ELF-1 (cell line): ENCODE measurements around the gene NECTIN3.

Experiments
- DNase-seq: peaks from one replicate; pipeline ENCODE4 v3.0.0-alpha.2; 2016; ENCODE audit warnings: low read depth, low spot score

The NECTIN3 gene, protein sequence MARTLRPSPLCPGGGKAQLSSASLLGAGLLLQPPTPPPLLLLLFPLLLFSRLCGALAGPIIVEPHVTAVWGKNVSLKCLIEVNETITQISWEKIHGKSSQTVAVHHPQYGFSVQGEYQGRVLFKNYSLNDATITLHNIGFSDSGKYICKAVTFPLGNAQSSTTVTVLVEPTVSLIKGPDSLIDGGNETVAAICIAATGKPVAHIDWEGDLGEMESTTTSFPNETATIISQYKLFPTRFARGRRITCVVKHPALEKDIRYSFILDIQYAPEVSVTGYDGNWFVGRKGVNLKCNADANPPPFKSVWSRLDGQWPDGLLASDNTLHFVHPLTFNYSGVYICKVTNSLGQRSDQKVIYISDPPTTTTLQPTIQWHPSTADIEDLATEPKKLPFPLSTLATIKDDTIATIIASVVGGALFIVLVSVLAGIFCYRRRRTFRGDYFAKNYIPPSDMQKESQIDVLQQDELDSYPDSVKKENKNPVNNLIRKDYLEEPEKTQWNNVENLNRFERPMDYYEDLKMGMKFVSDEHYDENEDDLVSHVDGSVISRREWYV

DNA sequence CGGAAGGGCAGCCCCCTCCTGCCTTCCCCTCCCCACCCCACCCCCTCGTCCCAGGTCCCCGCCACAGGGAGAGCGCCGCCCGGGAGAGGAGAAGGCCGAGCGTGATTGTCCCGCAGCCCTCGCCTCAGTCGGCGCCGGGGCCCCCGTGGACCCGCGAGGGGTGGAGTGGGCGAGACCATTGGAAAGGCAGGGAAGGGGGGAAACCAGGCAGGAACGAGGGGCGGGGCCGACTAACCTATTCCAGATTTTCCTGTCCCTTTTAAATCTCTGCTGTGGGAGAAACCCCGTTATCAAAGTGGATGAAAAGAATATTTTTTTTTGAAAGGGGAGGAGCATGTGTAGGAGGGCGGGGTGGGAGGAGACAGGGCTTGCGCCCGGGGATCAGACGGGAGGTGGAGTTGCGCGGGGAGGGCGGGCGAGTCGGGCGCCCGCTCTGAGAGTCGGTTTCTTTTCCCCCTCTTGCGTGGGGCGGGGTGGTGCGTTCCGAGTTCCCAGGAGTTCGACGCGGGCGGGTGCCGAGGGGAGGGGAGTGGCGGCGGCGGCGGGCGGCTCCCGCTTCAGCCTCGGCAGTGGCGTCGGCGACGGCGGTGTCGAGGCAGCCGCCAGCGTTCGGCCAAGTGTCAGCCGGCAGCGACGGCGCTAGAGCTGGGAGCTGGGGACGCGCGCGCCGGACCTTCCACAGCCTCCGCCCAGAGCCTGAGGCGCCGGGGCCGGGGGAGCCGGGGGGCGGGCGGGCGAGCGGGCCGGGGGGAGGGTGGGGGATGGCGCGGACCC is at the start of gene NECTIN3:
Gene NECTIN3 (plus strand): TSS at position 560 of the 774 bp plus-strand sequence. CDS start 202 bp downstream, at position 762.
- DNase-seq = peak; percentile 92

DNA sequence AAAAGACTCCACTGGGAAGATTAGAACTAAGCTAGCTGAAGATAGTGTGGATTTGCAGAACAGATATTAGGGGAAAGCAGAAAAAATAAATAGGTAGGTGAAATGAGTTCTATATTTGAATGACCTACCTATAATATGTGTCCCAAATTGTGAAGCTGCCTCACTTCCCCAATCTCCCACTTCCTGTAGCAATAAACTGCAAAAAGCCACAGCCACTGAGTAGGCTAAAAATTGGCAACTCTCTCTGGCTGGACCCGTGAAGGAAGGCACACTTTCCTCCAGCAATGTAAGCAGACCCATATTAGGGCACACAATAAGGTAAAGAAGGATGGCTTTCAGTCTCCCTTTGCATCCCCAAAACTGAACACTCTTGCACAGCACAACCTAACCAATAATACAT is 43.7 kb upstream of the NECTIN3 start:
- no peak for DNase-seq

DNA sequence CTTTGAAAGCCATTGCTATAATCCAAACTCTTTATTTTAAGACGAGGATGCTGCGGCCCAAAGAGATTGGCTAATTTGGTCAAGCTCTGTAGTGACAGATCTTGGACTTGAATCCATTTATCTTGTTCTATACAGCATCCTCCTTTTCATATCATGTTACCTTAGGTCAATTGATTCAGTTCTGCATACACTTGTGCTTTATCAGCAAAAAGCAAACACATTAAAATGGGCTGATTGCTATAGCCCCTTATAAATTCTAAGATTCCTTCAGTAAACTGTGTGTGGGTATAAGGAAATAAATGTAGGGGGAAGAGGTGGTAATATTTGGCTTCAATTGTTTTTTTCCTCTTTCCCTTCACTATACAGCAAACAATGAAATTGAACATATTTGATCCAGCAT is 40.1 kb upstream of the NECTIN3 start:
- no peak for DNase-seq

DNA sequence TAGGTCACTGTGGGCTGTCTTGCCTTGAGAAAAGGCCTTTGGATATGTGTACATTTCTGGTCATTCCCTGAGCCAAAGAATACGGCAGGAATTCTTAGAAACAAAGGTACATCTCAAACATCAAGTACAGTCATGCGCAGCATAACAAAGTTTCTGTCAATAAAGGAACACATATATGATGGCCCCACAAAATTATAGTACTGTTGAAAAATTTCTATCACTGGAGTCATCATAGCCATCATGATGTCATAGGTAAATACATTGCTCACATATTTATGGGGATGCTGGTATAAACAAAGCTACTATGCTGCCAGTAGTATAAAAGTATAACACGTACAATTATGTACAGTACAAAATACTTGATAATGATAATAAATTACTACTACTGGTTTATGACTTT is 38.9 kb upstream of the NECTIN3 start:
- no peak for DNase-seq

GRCh38 chr3:111033470-111034050 is 38.1 kb upstream of the NECTIN3 start:
- no peak for DNase-seq

- no peak for DNase-seq
Observed at GRCh38 chr3:111035316-111035715, 36.3 kb upstream of the NECTIN3 start.

GRCh38 chr3:111035902-111036301 is 35.7 kb upstream of the NECTIN3 start:
- DNase-seq = no peak

- no peak for DNase-seq
Observed at GRCh38 chr3:111040959-111041358, 30.7 kb upstream of the NECTIN3 start.

GRCh38 chr3:111045564-111045963 is 26.1 kb upstream of the NECTIN3 start:
- no peak for DNase-seq

DNA sequence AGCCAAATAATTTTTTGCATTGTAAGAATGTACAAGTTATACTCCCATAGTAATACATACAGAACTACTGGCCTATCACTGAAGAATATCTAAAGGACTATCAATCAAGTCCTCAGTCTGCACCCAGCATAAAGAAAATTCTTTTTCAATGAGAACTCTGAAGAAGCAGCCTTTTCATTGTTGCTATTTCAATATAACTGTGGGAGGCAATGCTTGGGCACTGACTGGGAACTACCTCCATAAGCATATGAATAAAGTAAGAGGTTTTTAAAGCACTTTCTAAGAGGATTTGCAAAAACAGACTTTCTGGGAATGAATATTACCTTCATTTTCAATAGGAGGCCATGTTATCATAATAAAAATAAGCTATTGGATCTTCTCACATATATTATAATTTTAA is 24.6 kb upstream of the NECTIN3 start:
- DNase-seq = no peak

- DNase-seq = no peak
Observed at GRCh38 chr3:111047812-111048435, 23.7 kb upstream of the NECTIN3 start.

- DNase-seq = no peak
Observed at GRCh38 chr3:111051354-111051753, 20.3 kb upstream of the NECTIN3 start.

- DNase-seq = no peak
Observed at GRCh38 chr3:111068574-111068973, 3.0 kb upstream of the NECTIN3 start.

DNA sequence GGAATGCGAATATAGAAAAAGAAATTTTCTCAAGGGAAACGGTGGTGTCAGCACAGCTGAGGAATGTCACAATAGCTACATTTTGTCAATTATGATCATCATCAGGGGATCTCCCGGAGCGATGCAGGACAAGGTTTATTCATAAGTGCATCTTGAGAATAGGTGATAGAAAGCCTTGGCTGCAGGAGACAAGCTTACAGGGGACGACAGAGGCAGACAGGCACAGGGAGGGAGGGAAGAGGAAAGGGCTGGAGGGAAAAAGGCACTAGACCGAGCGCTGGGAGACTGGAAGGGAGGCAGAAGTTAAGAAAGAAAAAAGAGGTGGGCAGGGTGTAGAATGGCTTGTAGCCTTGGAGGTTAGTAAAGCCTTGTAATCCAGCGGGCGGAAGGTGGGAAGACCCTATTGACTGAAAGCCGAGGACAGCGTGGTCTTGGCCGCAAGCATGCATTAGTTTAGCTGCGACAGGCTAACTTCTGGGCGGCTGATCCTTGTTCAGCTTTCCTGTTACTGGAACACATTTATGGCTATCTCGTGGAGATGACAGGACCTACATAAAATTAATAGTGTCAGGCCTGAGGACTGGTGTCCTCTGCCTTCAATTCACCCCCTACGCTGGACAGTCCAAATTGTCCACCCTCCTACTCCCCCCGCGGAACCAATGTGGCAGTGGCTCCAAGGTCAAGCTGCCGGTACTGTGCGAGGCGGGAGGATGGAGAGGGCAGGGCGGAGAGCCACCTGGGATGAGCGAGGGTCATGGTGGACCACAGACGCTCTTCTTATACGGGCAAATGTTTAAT is 1.4 kb upstream of the NECTIN3 start:
- DNase-seq = peak; percentile 30

DNA sequence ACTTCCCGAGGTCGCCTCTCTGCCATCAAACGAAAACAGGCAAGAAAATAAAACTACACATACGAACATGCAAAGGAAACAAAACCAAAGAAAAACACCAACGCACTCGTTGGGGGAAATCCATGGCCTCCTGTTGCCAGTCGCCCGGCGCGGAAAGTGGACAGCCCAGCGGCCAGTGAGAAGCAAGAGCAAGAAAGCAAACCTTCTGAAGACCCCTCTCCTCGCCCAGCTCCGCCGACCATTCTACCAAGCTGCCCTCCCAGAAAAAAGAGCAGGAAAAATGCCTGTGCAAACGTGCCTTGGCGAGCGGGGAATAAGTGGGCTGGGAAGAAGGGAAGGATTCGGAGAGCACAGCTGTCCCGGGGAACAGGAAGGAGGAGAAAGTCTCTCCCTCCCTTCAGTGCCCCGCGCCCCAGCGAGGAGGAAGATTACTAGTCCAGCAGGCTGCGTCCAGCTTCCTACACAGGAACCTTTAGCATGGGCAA is 802 bp upstream of the NECTIN3 start:
- DNase-seq = no peak

- peak; percentile 72 for DNase-seq
Observed at GRCh38 chr3:111072031-111072921, 660 bp downstream of the NECTIN3 start.

GRCh38 chr3:111073218-111073617 is 1.6 kb downstream of the NECTIN3 start:
- no peak for DNase-seq

- peak; percentile 23 for DNase-seq
Observed at GRCh38 chr3:111076732-111077131, 5.1 kb downstream of the NECTIN3 start.

GRCh38 chr3:111077369-111077768 is 5.8 kb downstream of the NECTIN3 start:
- no peak for DNase-seq

- no peak for DNase-seq
Observed at GRCh38 chr3:111080413-111080812, 8.8 kb downstream of the NECTIN3 start.
